Measurements from ENCODE around the gene NDRG2.
"Not testable (repeated sequence)": the region's sequence is repeated elsewhere in the genome, so short reads cannot be mapped to it uniquely, and the experiment has no call there.

Gene NDRG2

GRCh38 chr14:21057803-21058675 is 33.2 kb upstream of the NDRG2 start, which contains the start of gene RNASE8:
Gene RNASE8 (plus strand): TSS chr14:21057822. CDS start chr14:21057893, 71 bp downstream.
- no peak for DNase-seq

- no peak for DNase-seq
These were observed 31.8 kb upstream of the NDRG2 start for GRCh38 chr14:21056520-21057163.

- DNase-seq, result no peak
These were observed 30.7 kb upstream of the NDRG2 start for GRCh38 chr14:21055432-21056117.

GRCh38 chr14:21054768-21055145 is 29.9 kb upstream of the NDRG2 start:
- no peak for DNase-seq

- no peak for DNase-seq
These were observed 29.4 kb upstream of the NDRG2 start for GRCh38 chr14:21054123-21054767.

GRCh38 chr14:21053184-21054122 is 28.6 kb upstream of the NDRG2 start:
- DNase-seq, result no peak

GRCh38 chr14:21050597-21050996 is 25.7 kb upstream of the NDRG2 start:
- no peak for DNase-seq

- DNase-seq, result no peak
These were observed 24.4 kb upstream of the NDRG2 start for GRCh38 chr14:21049271-21049673.

- DNase-seq, result no peak
These were observed 23.8 kb upstream of the NDRG2 start for GRCh38 chr14:21048638-21049037.

- no peak for DNase-seq
These were observed 22.5 kb upstream of the NDRG2 start for GRCh38 chr14:21047378-21047781.

GRCh38 chr14:21043974-21044618 is 19.2 kb upstream of the NDRG2 start:
- DNase-seq, result no peak

GRCh38 chr14:21043387-21043973 is 18.6 kb upstream of the NDRG2 start:
- no peak for DNase-seq

- DNase-seq, result no peak
These were observed 18.1 kb upstream of the NDRG2 start for GRCh38 chr14:21042918-21043317.

- no peak for DNase-seq
These were observed 17.0 kb upstream of the NDRG2 start, which contains the start of gene RNASE7 for GRCh38 chr14:21041676-21042433. Gene RNASE7 (plus strand): TSS chr14:21042362. CDS start chr14:21042993, 631 bp downstream.

GRCh38 chr14:21040941-21041340 is 16.1 kb upstream of the NDRG2 start:
- DNase-seq, result not testable (repeated sequence)

GRCh38 chr14:21040370-21040925 is 15.6 kb upstream of the NDRG2 start:
- no peak for DNase-seq

- DNase-seq, result peak; percentile 57
These were observed 14.9 kb upstream of the NDRG2 start for GRCh38 chr14:21039585-21040369.
